Lower leg skin (tissue), 3 donors: ENCODE data around the gene USP40.

Source experiments
- CTCF ChIP-seq, 3 donors: fragments of 450-650 bp; IDR thresholded peaks; one replicate each; pipeline ENCODE4 v1.5.1; 2016; ENCODE audit warnings: antibody characterized with exemption in 3 of 3, mild to moderate bottlenecking in 3 of 3, moderate library complexity in 2 of 3
- POLR2A ChIP-seq, 2 donors: fragments of 450-650 bp; IDR thresholded peaks; one replicate each; pipeline ENCODE4 v1.6.1; 2016 to 2017; ENCODE audit warnings: antibody characterized with exemption in 2 of 2, mild to moderate bottlenecking in 1 of 2, moderate library complexity in 1 of 2

- TF ChIP-seq CTCF (IDR thresholded peaks at IDR 0.05) (no peak), POLR2A (IDR thresholded peaks at IDR 0.05) (no peak)
Measured at GRCh38 chr2:233457356-233457755, 109.2 kb downstream of the USP40 start.
